ENCODE measurements around the gene SMR3A.

- TF ChIP-seq ZNF704 (tag by site-specific recombination; IDR thresholded peaks at IDR 0.05): no peak
- TF ChIP-seq ZNF76 (tag by site-specific recombination; IDR thresholded peaks at IDR 0.05; ENCODE audit: borderline replicate concordance, low read depth): no peak
- TF ChIP-seq REST (tag by site-specific recombination; IDR thresholded peaks at IDR 0.05): no peak
- TF ChIP-seq ZNF138 (tag by site-specific recombination; IDR thresholded peaks at IDR 0.05; ENCODE audit: borderline replicate concordance): no peak
- TF ChIP-seq PRDM10 (tag by site-specific recombination; IDR thresholded peaks at IDR 0.05): no peak
- TF ChIP-seq CTCF (tag by site-specific recombination; IDR thresholded peaks at IDR 0.05): no peak
- TF ChIP-seq ZNF792 (tag by site-specific recombination; IDR thresholded peaks at IDR 0.05): no peak
- TF ChIP-seq ZBTB21 (tag by site-specific recombination; IDR thresholded peaks at IDR 0.05): no peak
- no peak for TF ChIP-seq MZF1 (tag by site-specific recombination; IDR thresholded peaks at IDR 0.05; ENCODE audit: borderline replicate concordance)
- no peak for TF ChIP-seq YY1 (tag by site-specific recombination; IDR thresholded peaks at IDR 0.05)
- TF ChIP-seq TCF7L2 (IDR thresholded peaks at IDR 0.05; ENCODE audit: borderline replicate concordance, low read depth, low read length): no peak
- TF ChIP-seq GLI2 (tag by site-specific recombination; IDR thresholded peaks at IDR 0.05; ENCODE audit: borderline replicate concordance, low read depth): no peak
- TF ChIP-seq ZNF335 (tag by site-specific recombination; conservative IDR thresholded peaks at IDR 0.05): no peak
These were observed 44.6 kb upstream of the SMR3A start for GRCh38 chr4:70315928-70316327.

All from HEK293 (cell line).